Activated CD4-positive, alpha-beta memory T cell treated with anti-CD3 and anti-CD28 coated beads for 36 hours (primary cell): ENCODE measurements around the gene YWHAE. TPM values are rescaled to one million over a fixed set of nuclear protein-coding genes. Genes with fewer than 3 reads are reported as not detected.
"Not testable (repeated sequence)": the region's sequence is repeated elsewhere in the genome, so short reads cannot be mapped to it uniquely, and the experiment has no call there.

Experiments
- CTCF ChIA-PET: fragments of 350-600 bp; sonication (Branson Sonifier 250); formaldehyde crosslinking; loops from one replicate; lab custom pipeline; 2021; ENCODE audit warnings: antibody characterized with exemption, inconsistent platforms; lab: Charles Lee
- POLR2A ChIA-PET: fragments of 350-600 bp; sonication (Branson Sonifier 250); formaldehyde crosslinking; loops from one replicate; lab custom pipeline; 2021; ENCODE audit warnings: antibody characterized with exemption; lab: Charles Lee
- DNase-seq: peaks from one replicate; pipeline ENCODE4 v3.0.0-alpha.2; 2020
- H3K27ac Mint-ChIP-seq: one replicate; pipeline ENCODE4 v1.8.0; 2021; ENCODE audit warnings: mixed read lengths
- H3K27me3 Mint-ChIP-seq: one replicate; pipeline ENCODE4 v1.8.0; 2021; ENCODE audit warnings: mixed read lengths
- H3K36me3 Mint-ChIP-seq: one replicate; pipeline ENCODE4 v1.8.0; 2021; ENCODE audit warnings: mixed read lengths
- H3K4me1 Mint-ChIP-seq: one replicate; pipeline ENCODE4 v1.8.0; 2021; ENCODE audit warnings: low read depth, mixed read lengths
- H3K4me3 Mint-ChIP-seq: one replicate; pipeline ENCODE4 v1.8.0; 2021; ENCODE audit warnings: mild to moderate bottlenecking, mixed read lengths
- H3K9me3 Mint-ChIP-seq: one replicate; pipeline ENCODE4 v1.8.0; 2021; ENCODE audit warnings: mixed read lengths
- intact Hi-C: fragments of 100-400 bp; cut with micrococcal nuclease; formaldehyde crosslinking; loops from one replicate; pipeline ENCODE4 v1.15.1; 2023
- total RNA-seq, 2 experiments: library from RNA; stranded (reverse); gene quantifications; one replicate each; pipeline ENCODE4 v1.2.3, GENCODE V29; 2021

The YWHAE gene
- total RNA-seq, 2 experiments from 2014 or later: 505 to 509 TPM

DNA sequence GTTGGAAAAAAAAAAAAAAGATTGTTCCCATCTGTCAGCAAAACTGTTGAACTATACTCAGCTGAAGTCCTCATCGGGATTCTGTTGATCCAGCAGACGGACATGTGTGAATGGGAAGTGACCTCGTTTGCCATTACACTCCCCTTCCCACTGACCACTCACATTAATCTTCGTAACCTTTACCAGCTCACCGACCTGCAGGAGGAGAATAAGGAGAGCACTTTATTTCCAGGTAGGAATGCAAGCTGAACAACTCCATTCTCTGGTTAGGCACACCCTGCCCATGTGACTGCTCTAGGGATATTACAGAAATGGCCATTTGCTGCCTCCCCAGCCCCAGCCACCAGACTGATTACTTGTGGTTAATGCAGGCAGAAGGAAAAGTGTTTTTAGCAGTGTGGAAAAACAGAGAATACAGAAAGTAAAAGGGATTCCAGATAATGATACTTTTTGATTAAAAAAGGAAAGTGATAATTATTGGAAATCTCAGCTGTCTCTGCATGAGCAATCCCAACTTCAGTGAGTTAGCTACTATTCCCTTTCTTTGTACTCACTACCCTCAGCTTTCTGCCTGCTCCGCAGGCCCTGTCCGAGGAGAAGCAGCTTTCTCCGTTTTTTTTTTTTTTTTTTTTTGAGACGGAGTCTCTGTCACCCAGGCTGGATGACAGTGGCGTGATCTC, 23.6 kb upstream of the YWHAE start:
- ChIA-PET CTCF (interaction anchor here (0.9 to 2.4 kb wide), 3 partner anchors 10 to 61 kb away, joined by 3 to 9 read pairs (median 4); no protein-coding TSS in a partner anchor), POLR2A (no interaction called here)
- H3K9me3 Mint-ChIP-seq: no peaks in the 10 kb centered on the region
- H3K4me3 Mint-ChIP-seq: no peak overlapping the region
- peaks cover 18% of the 10 kb centered on the region for H3K36me3 Mint-ChIP-seq
- intact Hi-C loops: no loop called here
- no peaks in the 10 kb centered on the region for H3K27me3 Mint-ChIP-seq
- H3K4me1 Mint-ChIP-seq: peaks cover 20% of the 10 kb centered on the region
- DNase-seq: no peak
- H3K27ac Mint-ChIP-seq: no peak overlapping the region

DNA sequence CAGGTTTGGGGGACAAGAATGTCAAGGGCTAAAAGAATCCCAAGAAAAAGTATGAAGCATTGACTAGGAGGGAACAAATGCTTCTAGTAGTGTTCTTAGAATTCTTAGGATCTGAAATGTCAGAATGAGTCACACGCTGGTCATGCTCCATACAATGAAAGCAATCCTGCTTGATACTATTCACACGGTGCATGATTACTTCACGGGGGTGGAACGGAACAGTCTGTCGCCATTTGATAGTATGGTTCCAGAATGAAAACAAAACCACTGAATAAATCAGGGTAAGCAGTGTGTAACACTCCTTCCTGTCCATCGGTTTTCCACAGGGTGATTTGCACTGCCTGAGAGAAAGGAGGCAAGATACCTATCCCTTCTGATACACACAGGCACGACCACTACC, 22.9 kb upstream of the YWHAE start:
- peaks cover 20% of the 10 kb centered on the region for H3K36me3 Mint-ChIP-seq
- H3K9me3 Mint-ChIP-seq: no peaks in the 10 kb centered on the region
- DNase-seq: peak; percentile 38
- H3K27ac Mint-ChIP-seq: no peak overlapping the region
- CTCF ChIA-PET: interaction anchor here (1.2 to 2.4 kb wide), 2 partner anchors 58 to 61 kb away, joined by 3 to 9 read pairs; no protein-coding TSS in a partner anchor
- H3K27me3 Mint-ChIP-seq: no peaks in the 10 kb centered on the region
- intact Hi-C loops: no loop called here
- POLR2A ChIA-PET: no interaction called here
- peaks cover 20% of the 10 kb centered on the region for H3K4me1 Mint-ChIP-seq
- no peak overlapping the region for H3K4me3 Mint-ChIP-seq

DNA sequence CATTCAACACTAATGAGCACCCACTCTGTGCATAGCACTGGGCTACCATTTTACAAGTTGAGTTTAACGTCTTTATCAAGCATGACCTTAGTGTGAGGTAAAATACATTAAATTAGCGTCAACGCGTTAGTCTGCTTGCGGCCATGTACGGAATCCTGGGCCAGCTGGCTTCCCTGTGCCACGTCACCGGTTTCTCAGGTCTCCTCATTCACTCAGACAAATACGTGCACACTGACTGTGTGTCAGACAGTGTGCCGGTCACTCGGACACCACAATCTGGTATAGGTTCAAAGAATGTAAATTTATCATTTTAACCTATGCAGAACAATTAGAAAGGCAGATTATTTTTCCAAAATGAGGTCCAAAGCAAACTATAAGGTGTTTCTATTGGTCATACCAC, 21.4 kb upstream of the YWHAE start:
- no peaks in the 10 kb centered on the region for H3K9me3 Mint-ChIP-seq
- no peaks in the 10 kb centered on the region for H3K27me3 Mint-ChIP-seq
- no peak overlapping the region for H3K4me3 Mint-ChIP-seq
- DNase-seq: no peak
- POLR2A ChIA-PET: no interaction called here
- no peak overlapping the region for H3K27ac Mint-ChIP-seq
- H3K36me3 Mint-ChIP-seq: peaks cover 19% of the 10 kb centered on the region
- H3K4me1 Mint-ChIP-seq: peaks cover 18% of the 10 kb centered on the region
- intact Hi-C loops: no loop called here
- CTCF ChIA-PET: no interaction called here

DNA sequence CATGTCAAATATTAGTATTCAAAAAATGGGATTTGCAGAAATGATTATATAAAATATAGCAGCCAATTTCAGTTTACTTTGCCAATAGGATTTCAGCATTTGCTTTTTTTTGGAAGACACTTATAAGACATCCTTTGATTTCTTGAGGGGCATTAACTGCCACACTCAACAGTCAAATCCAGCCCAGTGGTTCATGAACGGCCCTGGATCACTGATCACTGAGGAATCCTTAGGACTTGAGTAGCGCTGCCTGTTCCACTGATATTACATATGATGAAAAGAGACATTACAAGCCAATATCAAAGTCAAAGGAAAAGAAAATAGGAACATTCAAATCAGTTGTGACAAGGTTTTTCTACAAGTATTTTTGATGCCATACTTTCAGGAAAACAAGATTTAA, 21.0 kb upstream of the YWHAE start:
- ChIA-PET CTCF (no interaction called here), POLR2A (no interaction called here)
- Mint-ChIP-seq H3K4me1 (peaks cover 18% of the 10 kb centered on the region), H3K36me3 (peaks cover 19% of the 10 kb centered on the region), H3K27ac (no peak overlapping the region), H3K4me3 (no peak overlapping the region), H3K9me3 (no peaks in the 10 kb centered on the region), H3K27me3 (no peaks in the 10 kb centered on the region)
- intact Hi-C loops: no loop called here
- DNase-seq: no peak

DNA sequence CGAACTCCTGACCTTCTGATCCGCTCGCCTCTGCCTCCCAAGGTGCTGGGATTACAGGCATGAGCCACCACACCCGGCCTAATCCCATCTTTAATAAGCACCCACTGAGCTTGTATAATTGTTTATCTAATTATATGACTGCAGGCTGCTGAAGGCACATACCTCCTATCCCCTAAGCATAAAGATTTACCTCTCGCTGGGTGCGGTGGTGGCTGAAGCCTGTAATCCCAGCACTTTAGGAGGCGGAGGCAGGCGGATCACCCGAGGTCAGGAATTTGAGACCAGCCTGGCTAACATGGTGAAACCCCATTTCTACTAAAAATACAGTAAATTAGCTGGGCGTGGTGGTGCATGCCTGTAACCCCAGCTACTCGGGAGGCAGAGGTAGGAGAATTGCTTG, 20.1 kb upstream of the YWHAE start:
- Mint-ChIP-seq H3K27ac (no peak overlapping the region), H3K36me3 (peaks cover 13% of the 10 kb centered on the region), H3K4me3 (no peak overlapping the region), H3K4me1 (peaks cover 15% of the 10 kb centered on the region), H3K9me3 (no peaks in the 10 kb centered on the region), H3K27me3 (no peaks in the 10 kb centered on the region)
- no peak for DNase-seq
- ChIA-PET CTCF (interaction anchor here (0.7 to 0.9 kb wide), 2 partner anchors 39 to 55 kb away, joined by 3 read pairs; no protein-coding TSS in a partner anchor), POLR2A (no interaction called here)
- intact Hi-C loops: no loop called here

DNA sequence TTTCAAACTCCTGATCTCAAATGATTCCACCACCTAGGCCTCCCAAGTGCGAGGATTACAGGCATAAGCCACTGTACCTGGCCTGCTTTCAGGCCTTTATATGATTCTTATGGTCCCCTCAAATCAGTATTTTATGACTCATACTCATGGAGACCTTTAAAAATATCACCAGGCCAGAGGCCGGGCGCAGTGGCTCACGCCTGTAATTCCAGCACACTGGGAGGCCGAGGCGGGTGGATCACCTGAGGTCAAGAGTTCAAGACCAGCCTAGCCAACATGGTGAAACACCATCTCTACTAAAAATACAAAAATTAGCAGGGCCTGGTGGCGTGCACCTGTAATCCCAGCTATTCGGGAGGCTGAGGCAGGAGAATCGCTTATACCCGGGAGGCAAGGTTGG, 18.5 kb upstream of the YWHAE start:
- H3K27ac Mint-ChIP-seq, POLR2A ChIA-PET, DNase-seq, H3K27me3 Mint-ChIP-seq, CTCF ChIA-PET, H3K4me1 Mint-ChIP-seq, H3K4me3 Mint-ChIP-seq, intact Hi-C loops, H3K36me3 Mint-ChIP-seq, H3K9me3 Mint-ChIP-seq: not testable (repeated sequence)

DNA sequence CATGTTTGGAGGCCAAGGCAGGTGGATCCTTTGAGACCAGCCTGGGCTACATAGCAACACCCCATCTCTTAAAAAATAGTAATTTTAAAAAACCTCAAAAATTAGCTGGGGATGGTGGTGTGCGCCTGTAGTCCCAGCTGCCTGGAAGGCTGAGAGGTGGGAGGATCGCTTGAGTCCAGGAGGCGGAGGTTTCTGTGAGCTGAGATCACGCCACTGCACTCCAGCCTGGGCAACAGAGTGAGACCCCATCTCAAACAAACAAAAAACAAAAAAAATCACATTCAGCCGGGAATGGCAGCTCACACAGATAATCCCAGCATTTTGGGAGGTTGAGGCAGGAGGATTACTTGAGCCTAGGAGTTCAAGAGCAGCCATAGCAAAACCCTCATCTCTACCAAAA, 16.4 kb upstream of the YWHAE start:
- DNase-seq: no peak
- no peak overlapping the region for H3K4me3 Mint-ChIP-seq
- intact Hi-C loops: no loop called here
- CTCF ChIA-PET: no interaction called here
- POLR2A ChIA-PET: interaction anchor here (0.6 kb wide), 1 partner anchor 37 kb away, joined by 3 read pairs; no protein-coding TSS in a partner anchor
- no peaks in the 10 kb centered on the region for H3K4me1 Mint-ChIP-seq
- H3K27ac Mint-ChIP-seq: no peak overlapping the region
- no peaks in the 10 kb centered on the region for H3K27me3 Mint-ChIP-seq
- no peaks in the 10 kb centered on the region for H3K9me3 Mint-ChIP-seq
- H3K36me3 Mint-ChIP-seq: peaks cover 3% of the 10 kb centered on the region

DNA sequence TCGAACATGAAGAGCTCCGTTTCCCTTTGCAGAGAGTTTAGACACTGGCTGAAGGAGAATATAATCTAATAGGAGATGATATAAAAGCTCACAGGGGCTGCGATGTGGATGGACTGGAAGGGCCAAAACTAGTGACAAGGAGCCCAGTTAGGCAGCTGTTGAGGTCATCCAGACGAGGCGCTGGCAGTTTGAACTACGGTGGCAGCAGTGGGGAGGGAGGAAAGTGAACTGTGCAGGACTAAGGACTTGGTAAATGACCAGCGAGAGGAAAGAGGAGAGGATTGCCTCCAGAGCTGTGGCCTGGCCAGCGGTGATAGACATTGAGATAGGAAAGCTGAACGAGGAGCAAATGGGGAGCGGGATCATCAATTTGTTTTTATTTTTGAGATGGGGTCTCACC, 14.6 kb upstream of the YWHAE start:
- Mint-ChIP-seq H3K4me1 (no peaks in the 10 kb centered on the region), H3K36me3 (peaks cover 3% of the 10 kb centered on the region), H3K4me3 (no peak overlapping the region), H3K27ac (no peak overlapping the region), H3K27me3 (no peaks in the 10 kb centered on the region), H3K9me3 (no peaks in the 10 kb centered on the region)
- POLR2A ChIA-PET: no interaction called here
- CTCF ChIA-PET: interaction anchor here (1.2 kb wide), 1 partner anchor 50 kb away, joined by 3 read pairs; no protein-coding TSS in a partner anchor
- intact Hi-C loops: no loop called here
- DNase-seq: no peak

DNA sequence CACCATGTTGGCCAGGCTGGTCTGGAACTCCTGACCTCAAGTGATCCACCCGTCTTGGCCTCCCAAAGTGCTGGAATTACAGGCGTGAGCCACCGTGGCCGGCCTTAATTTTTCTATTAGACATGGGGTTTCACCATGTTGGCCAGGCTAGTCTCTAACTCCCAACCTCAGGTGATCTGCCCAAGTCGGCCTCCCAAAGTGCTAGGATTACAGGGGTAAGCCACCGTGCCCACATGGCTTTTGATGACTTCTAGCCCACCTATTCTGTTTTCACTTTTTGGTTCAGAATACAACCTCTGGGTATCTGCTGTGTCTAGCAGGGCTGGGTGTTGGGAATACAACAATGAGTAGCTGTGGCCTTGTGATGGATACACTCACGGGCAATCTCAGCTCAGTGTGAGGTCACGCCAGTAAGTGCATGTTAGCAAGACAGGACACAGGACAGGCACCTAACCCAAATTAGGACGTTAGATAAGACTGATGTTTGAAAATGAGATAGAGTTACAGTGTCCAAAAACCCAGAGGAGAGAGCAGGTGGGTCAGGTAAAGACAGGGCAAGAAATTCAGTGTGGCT, 14.1 kb upstream of the YWHAE start:
- CTCF ChIA-PET: interaction anchor here (1.2 kb wide), 1 partner anchor 49 kb away, joined by 3 read pairs; no protein-coding TSS in a partner anchor
- H3K4me1 Mint-ChIP-seq: no peaks in the 10 kb centered on the region
- H3K27me3 Mint-ChIP-seq: no peaks in the 10 kb centered on the region
- peaks cover 3% of the 10 kb centered on the region for H3K36me3 Mint-ChIP-seq
- intact Hi-C loops: no loop called here
- H3K9me3 Mint-ChIP-seq: no peaks in the 10 kb centered on the region
- H3K4me3 Mint-ChIP-seq: no peak overlapping the region
- H3K27ac Mint-ChIP-seq: no peak overlapping the region
- no peak for DNase-seq
- POLR2A ChIA-PET: no interaction called here

DNA sequence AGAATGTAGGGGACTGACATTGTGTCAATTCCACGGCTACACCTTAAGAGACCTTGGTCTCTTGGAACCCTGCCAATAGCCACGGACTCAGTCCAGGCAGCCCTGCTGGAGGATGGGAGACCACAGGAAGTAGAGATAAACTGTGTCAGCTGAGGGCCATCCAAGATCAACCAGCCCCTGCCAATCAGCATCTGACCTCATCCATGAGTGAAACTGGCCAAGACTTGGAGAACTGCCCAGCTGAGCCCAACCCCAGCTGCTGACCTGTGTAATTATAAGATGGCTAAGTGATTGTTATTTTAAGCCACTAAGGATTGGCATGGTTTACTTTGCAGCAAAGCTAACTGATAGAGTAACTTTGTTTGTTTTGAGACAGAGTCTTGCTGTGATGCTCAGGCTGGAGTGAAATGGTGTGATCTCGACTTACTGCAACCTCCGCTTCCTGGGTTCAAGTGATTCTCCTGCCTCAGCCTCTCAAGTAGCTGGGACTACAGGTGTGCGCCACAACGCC, 13.3 kb upstream of the YWHAE start:
- Mint-ChIP-seq H3K36me3 (peaks cover 3% of the 10 kb centered on the region), H3K9me3 (no peaks in the 10 kb centered on the region), H3K27me3 (no peaks in the 10 kb centered on the region), H3K4me1 (no peaks in the 10 kb centered on the region), H3K4me3 (no peak overlapping the region), H3K27ac (no peak overlapping the region)
- ChIA-PET CTCF (interaction anchor here (1.0 kb wide), 1 partner anchor 48 kb away, joined by 3 read pairs; no protein-coding TSS in a partner anchor), POLR2A (no interaction called here)
- intact Hi-C loops: no loop called here
- no peak for DNase-seq

DNA sequence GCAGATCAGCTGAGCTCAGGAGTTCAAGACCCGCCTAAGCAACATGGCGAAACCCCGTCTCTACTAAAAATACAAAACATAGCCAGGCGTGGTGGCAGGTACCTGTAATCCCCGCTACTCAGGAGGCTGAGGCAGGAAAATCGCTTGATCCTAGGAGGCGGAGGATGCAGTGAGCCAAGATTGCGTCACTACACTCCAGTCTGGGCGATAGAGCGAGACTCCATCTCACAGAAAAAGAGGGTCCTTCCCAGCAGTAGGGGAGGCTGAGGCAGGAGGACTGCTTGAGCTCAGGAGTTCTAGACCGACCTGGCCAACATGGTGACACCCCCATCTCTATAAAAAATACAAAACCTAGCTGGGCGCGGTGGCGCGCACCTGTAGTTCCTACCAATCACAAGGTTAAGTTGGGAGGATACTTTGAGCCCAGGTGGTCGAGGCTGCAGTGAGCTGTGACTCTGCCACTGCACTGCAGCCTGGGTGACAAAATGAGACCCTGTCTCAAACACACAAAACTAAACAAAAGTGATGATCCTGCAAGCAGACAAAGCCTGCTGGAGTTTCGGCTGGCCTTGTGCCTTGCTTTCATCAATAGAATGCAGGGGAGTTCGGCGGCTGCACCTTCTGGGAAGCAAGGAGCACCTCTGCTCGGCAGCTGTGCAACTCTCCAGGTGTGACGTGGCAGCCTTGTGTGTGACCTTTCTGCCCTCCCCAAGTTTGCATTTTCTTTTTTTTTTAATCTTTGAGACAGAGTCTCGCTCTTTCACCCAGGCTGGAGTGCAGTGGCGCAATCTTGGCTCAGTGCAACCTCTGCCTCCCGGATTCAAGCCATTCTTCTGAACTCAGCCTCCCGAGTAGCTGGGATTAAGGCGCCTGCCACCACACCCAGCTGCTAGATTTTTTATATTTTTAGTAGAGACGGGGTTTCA, 12.4 kb upstream of the YWHAE start:
- POLR2A ChIA-PET: no interaction called here
- H3K27ac Mint-ChIP-seq: no peak overlapping the region
- no peaks in the 10 kb centered on the region for H3K27me3 Mint-ChIP-seq
- intact Hi-C loops: no loop called here
- H3K9me3 Mint-ChIP-seq: no peaks in the 10 kb centered on the region
- DNase-seq: no peak
- no peaks in the 10 kb centered on the region for H3K4me1 Mint-ChIP-seq
- CTCF ChIA-PET: interaction anchor here (1.0 kb wide), 1 partner anchor 47 kb away, joined by 3 read pairs; no protein-coding TSS in a partner anchor
- no peaks in the 10 kb centered on the region for H3K36me3 Mint-ChIP-seq
- H3K4me3 Mint-ChIP-seq: no peak overlapping the region

DNA sequence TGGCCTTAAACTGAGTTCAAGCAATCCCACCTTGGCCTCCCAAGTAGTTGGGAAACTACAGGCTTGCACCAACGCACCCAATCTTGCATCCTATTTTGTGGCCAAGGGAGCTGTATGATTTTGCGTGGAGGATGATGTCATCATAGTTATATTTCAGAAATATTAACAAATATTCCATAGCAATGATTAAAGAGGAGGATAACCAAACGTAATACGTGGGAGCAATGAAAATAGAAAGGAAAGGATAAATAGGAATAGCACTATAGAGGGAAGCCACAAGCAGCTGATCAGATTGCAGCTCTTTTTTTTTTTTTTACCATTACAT, 2.2 kb upstream of the YWHAE start:
- POLR2A ChIA-PET: no interaction called here
- intact Hi-C loops: no loop called here

More for the DNA sequence above, 2.2 kb upstream of the YWHAE start:
- CTCF ChIA-PET: interaction anchor here (3.9 kb wide), 1 partner anchor 37 kb away, joined by 21 read pairs; no protein-coding TSS in a partner anchor
- H3K36me3 Mint-ChIP-seq: peaks cover 24% of the 10 kb centered on the region
- peaks cover 13% of the 10 kb centered on the region for H3K4me1 Mint-ChIP-seq
- H3K27ac Mint-ChIP-seq: no peak overlapping the region
- H3K4me3 Mint-ChIP-seq: no peak overlapping the region
- no peaks in the 10 kb centered on the region for H3K27me3 Mint-ChIP-seq
- no peaks in the 10 kb centered on the region for H3K9me3 Mint-ChIP-seq
- DNase-seq: no peak
